Stimulated activated CD4-positive, alpha-beta T cell treated with anti-CD3 and anti-CD28 coated beads, Interleukin-2, amount 100 ng/mL, for 4 hours (primary cell): ENCODE data around the gene BAHCC1.
A peak's percentile ranks its signal among the peaks of the same experiment; 100 is the strongest.

Experiments used
- DNase-seq: peaks from one replicate; pipeline ENCODE4 v3.0.0-alpha.2; 2020; ENCODE audit warnings: low read depth

The BAHCC1 gene

GRCh38 chr17:81480140-81481072 lies 85.1 kb downstream of the BAHCC1 start:
- DNase-seq: no peak

GRCh38 chr17:81481073-81481799 lies 86.0 kb downstream of the BAHCC1 start:
- DNase-seq: peak; percentile 59

GRCh38 chr17:81481815-81482505 lies 86.7 kb downstream of the BAHCC1 start:
- no peak for DNase-seq

GRCh38 chr17:81482673-81483072 lies 87.4 kb downstream of the BAHCC1 start:
- no peak for DNase-seq

- DNase-seq: no peak
Observed at GRCh38 chr17:81483085-81483861, 88.0 kb downstream of the BAHCC1 start.

- DNase-seq: no peak
Observed at GRCh38 chr17:81483862-81484194, 88.6 kb downstream of the BAHCC1 start.

GRCh38 chr17:81484195-81484979 lies 89.1 kb downstream of the BAHCC1 start:
- DNase-seq: peak; percentile 83

GRCh38 chr17:81486199-81486810 lies 91.0 kb downstream of the BAHCC1 start:
- DNase-seq: no peak

GRCh38 chr17:81487089-81487486 lies 91.8 kb downstream of the BAHCC1 start:
- DNase-seq: no peak

GRCh38 chr17:81487487-81488275 lies 92.4 kb downstream of the BAHCC1 start:
- peak; percentile 76 for DNase-seq

- DNase-seq: no peak
Observed at GRCh38 chr17:81488276-81488860, 93.1 kb downstream of the BAHCC1 start.

GRCh38 chr17:81489012-81489997 lies 94.0 kb downstream of the BAHCC1 start:
- DNase-seq: no peak

- no peak for DNase-seq
Observed at GRCh38 chr17:81489998-81490992, 95.0 kb downstream of the BAHCC1 start.

- no peak for DNase-seq
Observed at GRCh38 chr17:81491181-81491581, 95.9 kb downstream of the BAHCC1 start.

GRCh38 chr17:81491761-81492160 lies 96.5 kb downstream of the BAHCC1 start:
- no peak for DNase-seq

GRCh38 chr17:81492202-81492601 lies 96.9 kb downstream of the BAHCC1 start:
- DNase-seq: no peak

GRCh38 chr17:81492706-81493105 lies 97.4 kb downstream of the BAHCC1 start:
- DNase-seq: no peak
